ENCODE measurements around the gene GOSR2.

GRCh38 chr17:46978489-46979146, 55.7 kb downstream of the GOSR2 start:
- TF ChIP-seq JUN (IDR thresholded peaks at IDR 0.05; ENCODE audit: borderline replicate concordance, insufficient read depth, insufficient read length, low read depth), result no peak
- no peak for TF ChIP-seq CTCF (IDR thresholded peaks at IDR 0.05; ENCODE audit: extremely low read depth in 1 of 2, insufficient read depth in 1 of 2, low read depth in 1 of 2, low read length in 2 of 2)
- no peak for TF ChIP-seq GATA2 (IDR thresholded peaks at IDR 0.05; ENCODE audit: insufficient read depth, insufficient read length, low read depth, low read length)
- TF ChIP-seq POLR2AphosphoS5 (IDR thresholded peaks at IDR 0.05; ENCODE audit: insufficient read depth, low read depth, low read length), result no peak
